ENCODE results near the gene CASQ1.

DNA sequence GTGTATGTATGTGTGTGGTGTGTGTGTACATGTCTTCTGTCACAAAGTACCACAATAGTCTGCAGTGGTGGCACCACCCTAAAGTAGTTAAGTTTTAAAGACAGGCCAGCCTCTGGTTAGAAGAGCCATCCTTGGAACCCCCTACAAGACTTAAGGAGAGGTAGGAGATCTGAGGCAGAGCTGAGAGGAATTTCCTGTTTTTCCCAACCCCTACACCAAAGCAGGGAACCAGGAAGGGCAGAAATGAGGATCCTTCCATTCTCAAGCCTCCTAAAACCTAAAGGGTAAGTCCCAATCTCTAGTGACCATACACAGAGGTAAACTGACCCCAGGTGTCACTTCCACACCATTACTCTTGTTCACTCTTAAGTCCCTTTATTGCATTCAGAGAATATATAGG, 25.9 kb downstream of the CASQ1 start:
- TF ChIP-seq, protein P1, sequence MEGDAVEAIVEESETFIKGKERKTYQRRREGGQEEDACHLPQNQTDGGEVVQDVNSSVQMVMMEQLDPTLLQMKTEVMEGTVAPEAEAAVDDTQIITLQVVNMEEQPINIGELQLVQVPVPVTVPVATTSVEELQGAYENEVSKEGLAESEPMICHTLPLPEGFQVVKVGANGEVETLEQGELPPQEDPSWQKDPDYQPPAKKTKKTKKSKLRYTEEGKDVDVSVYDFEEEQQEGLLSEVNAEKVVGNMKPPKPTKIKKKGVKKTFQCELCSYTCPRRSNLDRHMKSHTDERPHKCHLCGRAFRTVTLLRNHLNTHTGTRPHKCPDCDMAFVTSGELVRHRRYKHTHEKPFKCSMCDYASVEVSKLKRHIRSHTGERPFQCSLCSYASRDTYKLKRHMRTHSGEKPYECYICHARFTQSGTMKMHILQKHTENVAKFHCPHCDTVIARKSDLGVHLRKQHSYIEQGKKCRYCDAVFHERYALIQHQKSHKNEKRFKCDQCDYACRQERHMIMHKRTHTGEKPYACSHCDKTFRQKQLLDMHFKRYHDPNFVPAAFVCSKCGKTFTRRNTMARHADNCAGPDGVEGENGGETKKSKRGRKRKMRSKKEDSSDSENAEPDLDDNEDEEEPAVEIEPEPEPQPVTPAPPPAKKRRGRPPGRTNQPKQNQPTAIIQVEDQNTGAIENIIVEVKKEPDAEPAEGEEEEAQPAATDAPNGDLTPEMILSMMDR (IDR thresholded peaks at IDR 0.05) = no peak
- no peak for TF ChIP-seq POLR2A (IDR thresholded peaks at IDR 0.05)

Data from ovary (tissue), 3 donors.